NCI-H2196 treated with DMSO at 0.1 percent for 48 hours (cell line): Measurements from ENCODE around the gene EIF2B2.

Experiments
- DNase-seq: peaks from one replicate; lab custom pipeline; 2025; ENCODE audit not compliant: unreplicated experiment; lab: John Stamatoyannopoulos, UW

Gene EIF2B2

GRCh38 chr14:75040959-75041358 is 38.2 kb downstream of the EIF2B2 start:
- no peak for DNase-seq

- DNase-seq, result no peak
Observed at GRCh38 chr14:75041613-75042012, 38.9 kb downstream of the EIF2B2 start.

GRCh38 chr14:75042035-75042434 is 39.3 kb downstream of the EIF2B2 start:
- no peak for DNase-seq

GRCh38 chr14:75044322-75044721 is 41.6 kb downstream of the EIF2B2 start:
- no peak for DNase-seq

- DNase-seq, result no peak
Observed at GRCh38 chr14:75044752-75045151, 42.0 kb downstream of the EIF2B2 start.

- DNase-seq, result no peak
Observed at GRCh38 chr14:75046275-75046674, 43.6 kb downstream of the EIF2B2 start.

- DNase-seq, result no peak
Observed at GRCh38 chr14:75046899-75047298, 44.2 kb downstream of the EIF2B2 start.

- DNase-seq, result no peak
Observed at GRCh38 chr14:75047506-75047905, 44.8 kb downstream of the EIF2B2 start.

GRCh38 chr14:75048101-75048500 is 45.4 kb downstream of the EIF2B2 start:
- no peak for DNase-seq

- no peak for DNase-seq
Observed at GRCh38 chr14:75049136-75049535, 46.4 kb downstream of the EIF2B2 start.

- no peak for DNase-seq
Observed at GRCh38 chr14:75049731-75050201, 47.0 kb downstream of the EIF2B2 start.

GRCh38 chr14:75050852-75051555 is 48.3 kb downstream of the EIF2B2 start, which contains the start of gene MLH3:
MLH3 (minus strand) TSS chr14:75051467; CDS start chr14:75049655, 1,812 bp downstream.
- DNase-seq, result peak; percentile 96

GRCh38 chr14:75051556-75051899 is 48.8 kb downstream of the EIF2B2 start:
- DNase-seq, result no peak

GRCh38 chr14:75053396-75054291 is 50.9 kb downstream of the EIF2B2 start:
- no peak for DNase-seq

GRCh38 chr14:75054421-75054820 is 51.7 kb downstream of the EIF2B2 start:
- DNase-seq, result no peak

GRCh38 chr14:75059642-75060041 is 56.9 kb downstream of the EIF2B2 start:
- DNase-seq, result no peak

- no peak for DNase-seq
Observed at GRCh38 chr14:75060420-75060819, 57.7 kb downstream of the EIF2B2 start.
